Common myeloid progenitor, CD34-positive (primary cell): Measurements from ENCODE around the gene BLNK.

Source experiments
- CTCF ChIA-PET: fragments of 350-600 bp; sonication (Branson Sonifier 250); formaldehyde crosslinking; loops from one replicate; lab custom pipeline; 2021; ENCODE audit warnings: antibody characterized with exemption; lab: Charles Lee
- POLR2A ChIA-PET: fragments of 350-600 bp; sonication (Branson Sonifier 250); formaldehyde crosslinking; loops from one replicate; lab custom pipeline; 2021; ENCODE audit warnings: antibody characterized with exemption; lab: Charles Lee
- DNase-seq, 3 donors: peaks; one replicate each; pipeline versions ENCODE4 v3.0.0 to v3.0.0-alpha.2; 2013
- H3K27ac ChIP-seq, 2 experiments: 1 replicate in 1 of 2; 2 replicates in 1 of 2; pipeline ENCODE4 v1.7.0; 2013; ENCODE audit warnings: inconsistent platforms in 2 of 2, low read length in 2 of 2, mild to moderate bottlenecking in 2 of 2, low read depth in 1 of 2, moderate library complexity in 1 of 2; ENCODE audit not compliant: severe bottlenecking in 2 of 2, insufficient read depth in 1 of 2, poor library complexity in 1 of 2
- H3K27me3 ChIP-seq, 5 experiments: replicated peaks in 2 of 5; 1 replicate in 3 of 5; 2 replicates in 2 of 5; pipeline versions ENCODE4 v1.6.1 to v1.7.0; 2013; ENCODE audit warnings: low read length in 4 of 5, mild to moderate bottlenecking in 2 of 5, moderate library complexity in 2 of 5, inconsistent platforms in 1 of 5; ENCODE audit not compliant: insufficient read depth in 5 of 5, control insufficient read depth in 4 of 5
- H3K36me3 ChIP-seq, 4 experiments: 1 replicate in 2 of 4; 2 replicates in 2 of 4; pipeline versions ENCODE4 v1.6.1 to v1.7.0; 2013; ENCODE audit warnings: low read length in 3 of 4, control low read depth in 1 of 4, mild to moderate bottlenecking in 1 of 4; ENCODE audit not compliant: control insufficient read depth in 4 of 4, insufficient read depth in 4 of 4
- H3K4me1 ChIP-seq, 4 experiments: 1 replicate in 3 of 4; 2 replicates in 1 of 4; pipeline versions ENCODE4 v1.6.1 to v1.7.1; 2013; ENCODE audit warnings: low read length in 3 of 4, mild to moderate bottlenecking in 3 of 4, control low read depth in 1 of 4, inconsistent platforms in 1 of 4, moderate library complexity in 1 of 4; ENCODE audit not compliant: control insufficient read depth in 4 of 4, insufficient read depth in 4 of 4; ENCODE audit errors: control extremely low read depth in 1 of 4
- H3K4me3 ChIP-seq, 7 experiments: 1 replicate in 4 of 7; 2 replicates in 3 of 7; pipeline versions ENCODE4 v1.5.1 to v1.7.0; 2013; ENCODE audit warnings: mild to moderate bottlenecking in 7 of 7, low read length in 6 of 7, moderate library complexity in 6 of 7, inconsistent platforms in 2 of 7, low read depth in 2 of 7, control low read depth in 1 of 7; ENCODE audit not compliant: insufficient read depth in 4 of 7, control insufficient read depth in 1 of 7; ENCODE audit errors: extremely low read depth in 1 of 7
- H3K9me3 ChIP-seq, 5 experiments: 1 replicate in 4 of 5; 2 replicates in 1 of 5; pipeline versions ENCODE4 v1.6.1 to v1.7.1; 2013; ENCODE audit warnings: low read length in 4 of 5, mild to moderate bottlenecking in 2 of 5, inconsistent platforms in 1 of 5, low read depth in 1 of 5, moderate library complexity in 1 of 5; ENCODE audit not compliant: control insufficient read depth in 4 of 5, insufficient read depth in 2 of 5; ENCODE audit errors: control extremely low read depth in 1 of 5
- WGBS: methylation state at CpG from one replicate; pipeline ENCODE4 v1.1.5; 2013; ENCODE audit not compliant: insufficient coverage; 5-methylcytosine and 5-hydroxymethylcytosine counted together

Gene BLNK

GRCh38 chr10:96222441-96222840 is 48.9 kb downstream of the BLNK start:
- Histone ChIP-seq H3K36me3 (no peaks in the 10 kb centered on the region), H3K27ac (no peak overlapping the region), H3K4me3 (no peak overlapping the region), H3K4me1 (no peaks in the 10 kb centered on the region), H3K27me3 (peaks cover 0 to 2% (median 0%) of the 10 kb centered on the region in 5 experiments), H3K9me3 (no peaks in the 10 kb centered on the region)
- DNase-seq, result no peak
- CTCF ChIA-PET, result interaction anchor here (0.7 to 1.8 kb wide), 5 partner anchors 12 to 120 kb away, joined by 3 to 6 read pairs (median 3); no protein-coding TSS in a partner anchor
- POLR2A ChIA-PET, result interaction anchor here (0.6 kb wide), 1 partner anchor 786 kb away, joined by 3 read pairs; no protein-coding TSS in a partner anchor
- 100% methylated on average over 1 of the region's 3 CpGs for WGBS

- no CpG with 5 or more reads among the region's 5 CpGs for WGBS
- Histone ChIP-seq H3K4me3 (no peak overlapping the region), H3K4me1 (no peaks in the 10 kb centered on the region), H3K9me3 (no peaks in the 10 kb centered on the region), H3K36me3 (no peaks in the 10 kb centered on the region), H3K27me3 (peaks cover 0 to 2% (median 0%) of the 10 kb centered on the region in 5 experiments), H3K27ac (no peak overlapping the region)
- CTCF ChIA-PET, result no interaction called here
- DNase-seq, result no peak
- POLR2A ChIA-PET, result no interaction called here
Observed at GRCh38 chr10:96218826-96219225, 52.5 kb downstream of the BLNK start.

DNA sequence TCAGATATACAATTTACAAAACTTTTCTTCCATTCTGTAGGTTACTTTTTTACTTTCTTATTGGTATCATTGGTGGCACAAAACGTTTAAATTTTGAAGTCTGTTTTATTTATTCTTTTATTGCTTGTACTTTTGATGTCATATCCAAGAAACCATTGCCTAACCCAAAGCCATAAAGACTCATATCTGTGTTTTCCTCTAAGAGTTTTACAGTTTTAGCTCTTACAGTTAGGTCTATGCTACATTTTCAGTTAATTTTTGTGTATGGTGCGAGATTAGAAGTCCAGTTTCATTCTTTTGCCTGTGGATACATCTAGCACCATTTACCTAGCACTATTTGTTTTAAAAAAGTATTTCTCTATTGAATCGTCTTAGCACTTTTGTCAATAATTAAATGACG is 53.7 kb downstream of the BLNK start:
- ChIA-PET CTCF (no interaction called here), POLR2A (no interaction called here)
- WGBS, result no CpG with 5 or more reads among the region's 4 CpGs
- no peak overlapping the region for H3K4me3 ChIP-seq
- peaks cover 0 to 2% (median 0%) of the 10 kb centered on the region in 5 experiments for H3K27me3 ChIP-seq
- no peaks in the 10 kb centered on the region for H3K36me3 ChIP-seq
- DNase-seq, result no peak
- H3K9me3 ChIP-seq, result no peaks in the 10 kb centered on the region
- H3K4me1 ChIP-seq, result no peaks in the 10 kb centered on the region
- H3K27ac ChIP-seq, result no peak overlapping the region

DNA sequence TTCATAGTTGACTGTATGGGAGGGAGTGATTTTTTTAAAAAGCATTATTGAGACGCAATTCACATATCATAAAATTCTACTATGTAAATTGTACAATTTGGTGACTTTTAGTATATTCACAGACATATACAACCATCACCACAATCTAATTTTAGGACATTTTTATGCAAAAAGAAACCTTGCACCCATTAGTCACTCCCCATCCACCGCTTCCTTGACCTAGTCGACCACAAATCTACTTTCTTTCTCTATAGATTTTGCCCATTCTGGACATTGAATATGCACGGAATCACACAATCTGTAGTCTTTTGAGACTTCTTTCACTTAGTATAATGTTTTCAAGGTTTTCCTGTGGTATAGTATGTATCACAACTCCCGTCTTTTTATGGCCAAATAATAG is 54.6 kb downstream of the BLNK start:
- H3K27ac ChIP-seq, result no peak overlapping the region
- 100% methylated on average over 2 of the region's 5 CpGs for WGBS
- ChIA-PET CTCF (no interaction called here), POLR2A (no interaction called here)
- H3K36me3 ChIP-seq, result no peaks in the 10 kb centered on the region
- H3K4me3 ChIP-seq, result no peak overlapping the region
- H3K9me3 ChIP-seq, result no peaks in the 10 kb centered on the region
- no peaks in the 10 kb centered on the region for H3K4me1 ChIP-seq
- peaks cover 0 to 2% (median 0%) of the 10 kb centered on the region in 5 experiments for H3K27me3 ChIP-seq
- no peak for DNase-seq

DNA sequence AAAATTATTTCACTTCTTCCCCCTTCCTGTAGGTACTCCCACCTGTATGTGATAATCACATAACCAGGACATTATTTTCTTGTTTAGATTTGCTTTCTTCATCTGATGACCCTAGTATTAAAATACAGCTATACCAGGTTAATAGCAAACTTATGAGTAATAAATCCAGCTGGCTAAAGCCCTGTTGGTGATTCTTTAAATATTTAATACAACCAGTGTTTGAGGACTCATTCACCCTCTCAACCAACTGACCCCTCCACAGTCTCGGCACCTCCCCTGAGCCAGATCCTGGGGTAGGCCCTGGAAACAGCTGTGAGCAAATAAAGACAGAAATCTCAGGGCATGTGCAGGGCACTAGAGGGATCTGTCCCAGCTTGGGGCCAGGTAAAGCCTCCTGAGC is 58.5 kb downstream of the BLNK start:
- no CpG with 5 or more reads among the region's 1 CpG for WGBS

DNA sequence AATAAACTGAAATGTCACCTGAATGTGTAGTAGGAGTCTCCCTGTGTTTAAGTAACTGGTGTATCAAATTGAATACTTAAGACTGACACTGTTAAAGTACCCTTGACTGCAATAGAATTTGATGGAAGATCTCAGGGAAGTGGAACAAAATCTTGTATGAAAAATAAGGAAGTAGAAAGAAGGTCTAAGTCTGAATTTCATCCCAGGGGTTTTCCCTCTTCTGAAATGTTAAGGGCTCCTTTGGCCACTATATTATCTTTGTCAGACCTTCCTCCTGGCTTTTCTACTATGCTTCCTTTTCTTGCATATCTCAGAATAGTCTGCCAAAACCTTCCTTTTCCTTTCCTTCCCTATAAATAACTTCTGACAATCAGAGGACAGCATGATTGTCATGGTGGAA is 59.6 kb downstream of the BLNK start:
- Histone ChIP-seq H3K4me1 (no peaks in the 10 kb centered on the region), H3K4me3 (no peak overlapping the region), H3K27ac (no peak overlapping the region), H3K9me3 (no peaks in the 10 kb centered on the region), H3K36me3 (no peaks in the 10 kb centered on the region), H3K27me3 (no peaks in the 10 kb centered on the region)
- POLR2A ChIA-PET, result no interaction called here
- peak in 2 of 3 donors; percentile 15 to 17 for DNase-seq
- CTCF ChIA-PET, result no interaction called here

More for the DNA sequence above, 58.5 kb downstream of the BLNK start:
- Histone ChIP-seq H3K9me3 (no peaks in the 10 kb centered on the region), H3K4me1 (no peaks in the 10 kb centered on the region), H3K27ac (no peak overlapping the region), H3K4me3 (no peak overlapping the region), H3K36me3 (no peaks in the 10 kb centered on the region), H3K27me3 (no peaks in the 10 kb centered on the region)
- DNase-seq, result no peak
- ChIA-PET CTCF (interaction anchor here (1.3 kb wide), 1 partner anchor 17 kb away, joined by 4 read pairs; no protein-coding TSS in a partner anchor), POLR2A (no interaction called here)

- Histone ChIP-seq H3K4me3 (no peak overlapping the region), H3K4me1 (no peaks in the 10 kb centered on the region), H3K36me3 (no peaks in the 10 kb centered on the region), H3K27me3 (no peaks in the 10 kb centered on the region), H3K9me3 (no peaks in the 10 kb centered on the region), H3K27ac (no peak overlapping the region)
- 100% methylated on average over 2 of the region's 5 CpGs for WGBS
- POLR2A ChIA-PET, result interaction anchor here (0.6 kb wide), 1 partner anchor 914 kb away, joined by 3 read pairs; no protein-coding TSS in a partner anchor
- no peak for DNase-seq
- CTCF ChIA-PET, result interaction anchor here (1.5 kb wide), 1 partner anchor 82 kb away, joined by 3 read pairs; no protein-coding TSS in a partner anchor
Observed at GRCh38 chr10:96208946-96209345, 62.4 kb downstream of the BLNK start.
